Measurements from ENCODE around the gene CDK1.
"Not testable (repeated sequence)": the region's sequence is repeated elsewhere in the genome, so short reads cannot be mapped to it uniquely, and the experiment has no call there.

The CDK1 gene

DNA sequence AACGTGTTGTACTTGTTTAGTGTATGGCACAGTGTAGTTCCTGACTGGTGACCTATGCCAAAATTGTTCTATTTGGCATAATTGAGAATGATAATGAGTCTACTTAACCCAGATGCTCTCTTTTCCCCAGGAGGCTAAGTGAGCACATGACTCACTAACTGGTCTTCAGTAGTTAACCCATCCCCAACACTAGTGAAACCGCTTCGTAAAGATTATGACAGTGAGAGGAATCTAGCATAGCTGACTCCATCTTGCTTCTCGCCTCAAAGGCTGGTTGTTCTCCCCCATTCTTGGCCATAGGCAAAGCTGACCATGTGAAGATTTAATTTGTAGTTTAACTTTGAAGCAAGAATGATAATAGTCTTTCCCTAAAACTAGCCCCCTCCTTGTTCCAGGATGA is 47.2 kb downstream of the CDK1 start:
- Histone ChIP-seq H3K27me3 (ENCODE audit: insufficient read depth, low read length) (no peaks in the 10 kb centered on the region), H3K4me3 (ENCODE audit: low read depth, low read length, poor library complexity, severe bottlenecking) (no peak overlapping the region), H3F3A (ENCODE audit: insufficient read depth, low read length) (no peaks in the 10 kb centered on the region), H3K9me2 (ENCODE audit: low read depth, low read length) (no peaks in the 10 kb centered on the region), H3K27ac (ENCODE audit: low read depth, low read length, poor library complexity, severe bottlenecking) (no peak overlapping the region), H3K79me2 (ENCODE audit: insufficient read depth, low read length) (no peaks in the 10 kb centered on the region), H3K4me1 (ENCODE audit: insufficient read depth, low read length, severe bottlenecking) (no peaks in the 10 kb centered on the region), H3K9me3 (ENCODE audit: low read length) (no peaks in the 10 kb centered on the region), H4K20me1 (ENCODE audit: insufficient read depth, low read length) (no peaks in the 10 kb centered on the region), H3K36me3 (ENCODE audit: insufficient read depth, low read length) (no peaks in the 10 kb centered on the region), H3K9ac (ENCODE audit: low read length) (no peak overlapping the region), H3K4me2 (ENCODE audit: low read length) (no peak overlapping the region), H2AFZ (ENCODE audit: low read length) (no peak overlapping the region)
- TF ChIP-seq CTCF (IDR thresholded peaks at IDR 0.05; ENCODE audit: low read length) (no peak), EZH2 (IDR thresholded peaks at IDR 0.05; ENCODE audit: borderline replicate concordance, low read length) (no peak)

DNA sequence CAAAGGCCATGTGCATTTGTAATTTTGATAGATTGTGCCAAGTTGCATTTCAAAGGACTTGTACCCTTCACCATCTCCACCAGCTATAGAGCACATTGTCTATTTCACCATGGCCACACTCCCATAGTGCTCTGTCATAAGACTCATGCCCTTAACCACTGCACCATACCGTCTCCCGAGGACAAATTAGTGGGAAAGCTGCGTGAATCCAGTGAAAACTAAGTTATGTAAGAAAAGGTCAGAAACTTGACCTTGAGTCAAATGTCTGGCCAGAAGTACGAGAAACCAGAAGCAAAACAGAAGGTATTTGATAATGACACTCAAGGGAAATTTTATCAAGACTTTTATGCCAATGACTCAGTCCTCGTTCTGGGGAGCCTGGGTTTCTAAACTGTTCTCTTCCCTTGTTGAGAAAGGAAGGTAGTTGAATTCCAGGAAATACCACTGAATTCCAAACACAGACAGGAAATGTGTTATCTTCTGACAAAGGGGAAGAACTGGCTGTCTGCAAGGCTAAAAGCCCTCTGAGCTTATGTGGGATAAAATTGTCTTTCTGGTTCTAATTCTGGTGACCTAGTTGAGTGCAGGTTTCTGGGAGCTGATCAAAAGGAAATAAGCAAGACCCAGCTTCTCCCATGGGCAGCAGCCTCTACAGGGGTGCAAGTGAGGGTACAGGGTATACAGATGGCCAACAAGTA is 49.7 kb downstream of the CDK1 start:
- H3K9me3 ChIP-seq (ENCODE audit: low read length), result no peaks in the 10 kb centered on the region
- H3K9me2 ChIP-seq (ENCODE audit: low read depth, low read length), result no peaks in the 10 kb centered on the region
- H3K4me3 ChIP-seq (ENCODE audit: low read depth, low read length, poor library complexity, severe bottlenecking), result no peak overlapping the region
- TF ChIP-seq EZH2 (IDR thresholded peaks at IDR 0.05; ENCODE audit: borderline replicate concordance, low read length), result no peak
- TF ChIP-seq CTCF (IDR thresholded peaks at IDR 0.05; ENCODE audit: low read length), result no peak
- no peaks in the 10 kb centered on the region for H3F3A ChIP-seq (ENCODE audit: insufficient read depth, low read length)
- no peak overlapping the region for H3K4me2 ChIP-seq (ENCODE audit: low read length)
- no peak overlapping the region for H2AFZ ChIP-seq (ENCODE audit: low read length)
- no peaks in the 10 kb centered on the region for H3K27me3 ChIP-seq (ENCODE audit: insufficient read depth, low read length)
- no peaks in the 10 kb centered on the region for H3K4me1 ChIP-seq (ENCODE audit: insufficient read depth, low read length, severe bottlenecking)
- no peak overlapping the region for H3K9ac ChIP-seq (ENCODE audit: low read length)
- H3K27ac ChIP-seq (ENCODE audit: low read depth, low read length, poor library complexity, severe bottlenecking), result no peak overlapping the region
- no peaks in the 10 kb centered on the region for H3K79me2 ChIP-seq (ENCODE audit: insufficient read depth, low read length)
- no peaks in the 10 kb centered on the region for H3K36me3 ChIP-seq (ENCODE audit: insufficient read depth, low read length)
- no peaks in the 10 kb centered on the region for H4K20me1 ChIP-seq (ENCODE audit: insufficient read depth, low read length)

DNA sequence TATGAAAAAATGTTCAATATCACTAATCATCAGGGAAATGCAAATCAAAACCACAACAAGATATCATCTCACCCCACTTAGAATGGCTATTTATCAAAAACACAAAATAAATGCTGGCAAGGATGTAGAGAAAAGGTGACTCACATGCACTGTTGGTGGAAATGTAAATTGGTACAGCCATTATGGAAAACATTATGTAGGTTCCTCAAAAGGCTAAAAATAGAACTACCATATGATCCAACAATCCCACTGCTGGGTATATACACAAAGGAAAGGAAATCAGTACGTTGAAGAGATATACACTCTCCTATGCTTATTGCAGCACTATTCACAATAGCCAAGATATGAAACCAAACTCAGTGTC is 50.2 kb downstream of the CDK1 start:
- no peaks in the 10 kb centered on the region for H3F3A ChIP-seq (ENCODE audit: insufficient read depth, low read length)
- no peak for TF ChIP-seq CTCF (IDR thresholded peaks at IDR 0.05; ENCODE audit: low read length)
- TF ChIP-seq EZH2 (IDR thresholded peaks at IDR 0.05; ENCODE audit: borderline replicate concordance, low read length), result no peak
- no peak overlapping the region for H3K27ac ChIP-seq (ENCODE audit: low read depth, low read length, poor library complexity, severe bottlenecking)

GRCh38 chr10:60832136-60832535 is 53.9 kb downstream of the CDK1 start:
- H3K79me2 ChIP-seq (ENCODE audit: insufficient read depth, low read length); H4K20me1 ChIP-seq (ENCODE audit: insufficient read depth, low read length); H3K4me1 ChIP-seq (ENCODE audit: insufficient read depth, low read length, severe bottlenecking); H3K36me3 ChIP-seq (ENCODE audit: insufficient read depth, low read length); H3K27me3 ChIP-seq (ENCODE audit: insufficient read depth, low read length); H2AFZ ChIP-seq (ENCODE audit: low read length); H3K9me3 ChIP-seq (ENCODE audit: low read length); H3K4me2 ChIP-seq (ENCODE audit: low read length); H3F3A ChIP-seq (ENCODE audit: insufficient read depth, low read length); H3K9me2 ChIP-seq (ENCODE audit: low read depth, low read length); H3K27ac ChIP-seq (ENCODE audit: low read depth, low read length, poor library complexity, severe bottlenecking); H3K9ac ChIP-seq (ENCODE audit: low read length); H3K4me3 ChIP-seq (ENCODE audit: low read depth, low read length, poor library complexity, severe bottlenecking): not testable (repeated sequence)

More for the DNA sequence above, 50.2 kb downstream of the CDK1 start:
- Histone ChIP-seq H2AFZ (ENCODE audit: low read length) (no peak overlapping the region), H3K9me2 (ENCODE audit: low read depth, low read length) (no peaks in the 10 kb centered on the region), H3K36me3 (ENCODE audit: insufficient read depth, low read length) (no peaks in the 10 kb centered on the region), H3K27me3 (ENCODE audit: insufficient read depth, low read length) (no peaks in the 10 kb centered on the region), H4K20me1 (ENCODE audit: insufficient read depth, low read length) (no peaks in the 10 kb centered on the region), H3K9ac (ENCODE audit: low read length) (no peak overlapping the region), H3K79me2 (ENCODE audit: insufficient read depth, low read length) (no peaks in the 10 kb centered on the region), H3K4me3 (ENCODE audit: low read depth, low read length, poor library complexity, severe bottlenecking) (no peak overlapping the region), H3K9me3 (ENCODE audit: low read length) (no peaks in the 10 kb centered on the region), H3K4me2 (ENCODE audit: low read length) (no peak overlapping the region), H3K4me1 (ENCODE audit: insufficient read depth, low read length, severe bottlenecking) (no peaks in the 10 kb centered on the region)
